Kidney (tissue), 14 donors: Measurements from ENCODE around the gene ZNF487. TPM values are rescaled to one million over a fixed set of nuclear protein-coding genes. Genes with fewer than 3 reads are reported as not detected.
A peak's percentile ranks its signal among the peaks of the same experiment; 100 is the strongest.

Experiments used
- DNase-seq, 5 donors: peaks; one replicate each; pipeline ENCODE4 v3.0.0-alpha.2; 2013 to 2020
- FAIRE-seq: peaks from 2 replicates; lab custom pipeline; 2012; peaks lifted over from hg19 to GRCh38; lab: Jason Lieb, UNC
- H3K27ac ChIP-seq, 2 donors: one replicate each; pipeline ENCODE4 v1.7.0; 2013; ENCODE audit warnings: low read depth in 2 of 2, low read length in 2 of 2, inconsistent platforms in 1 of 2
- H3K27me3 ChIP-seq: one replicate; pipeline ENCODE4 v1.7.1; 2013; ENCODE audit warnings: low read length, inconsistent platforms; ENCODE audit not compliant: control insufficient read depth, insufficient read depth
- H3K36me3 ChIP-seq, 3 donors: one replicate each; pipeline versions ENCODE4 v1.7.0 to v1.7.1; 2013; ENCODE audit warnings: low read length in 3 of 3, control low read depth in 1 of 3, inconsistent platforms in 1 of 3; ENCODE audit not compliant: insufficient read depth in 3 of 3, control insufficient read depth in 2 of 3
- H3K4me1 ChIP-seq, 3 donors: one replicate each; pipeline versions ENCODE4 v1.7.0 to v1.7.1; 2013; ENCODE audit warnings: low read length in 3 of 3, inconsistent platforms in 1 of 3, low read depth in 1 of 3; ENCODE audit not compliant: control insufficient read depth in 2 of 3, insufficient read depth in 2 of 3
- H3K4me3 ChIP-seq, 3 donors: one replicate each; pipeline versions ENCODE4 v1.7.0 to v1.8.1; 2013; ENCODE audit warnings: low read length in 3 of 3, control low read depth in 1 of 3, inconsistent platforms in 1 of 3
- H3K9ac ChIP-seq, 3 donors: one replicate each; pipeline versions ENCODE4 v1.7.0 to v1.7.1; 2013; ENCODE audit warnings: low read length in 3 of 3, control low read depth in 1 of 3, inconsistent platforms in 1 of 3
- H3K9me3 ChIP-seq, 3 donors: one replicate each; pipeline versions ENCODE4 v1.7.0 to v1.7.1; 2013; ENCODE audit warnings: low read length in 3 of 3, control low read depth in 1 of 3, inconsistent platforms in 1 of 3; ENCODE audit not compliant: control insufficient read depth in 2 of 3, insufficient read depth in 1 of 3
- CTCF ChIP-seq: IDR thresholded peaks from 3 replicates; pipeline ENCODE4 v1.5.1; 2012; ENCODE audit warnings: mild to moderate bottlenecking, moderate library complexity, borderline replicate concordance; ENCODE audit not compliant: insufficient read depth; ENCODE audit errors: extremely low read depth
- intact Hi-C: fragments of 100-400 bp; cut with DNase I; formaldehyde crosslinking; loops from one replicate; pipeline ENCODE4 v1.11.1; 2022
- polyA plus RNA-seq: library from polyadenylated mRNA; stranded (reverse); fragments of 350-450 nt; fragmentation: Illumina TruSeq; extraction: RNeasy Lipid Tissue Mini Kit (QIAGEN cat#74804); gene quantifications from one replicate; pipeline ENCODE4 v1.2.3, GENCODE V29; 2014; ENCODE audit warnings: low read depth, low replicate concordance; ENCODE audit not compliant: insufficient read depth
- total RNA-seq: library from RNA; stranded (reverse); fragmentation: NEBNext Ultra II Directional; extraction: Animal tissue kit (Norgen Biotek cat#: 25700); gene quantifications from one replicate; pipeline ENCODE4 v1.2.1, GENCODE V29; 2021
- donor health status: control.
- donor health status: control.
- donor health status: control.
- donor health status: control.
- donor health status: control.
- donor health status: DM: yes; HTN: yes; CAD: no.
- donor health status: Normal renal cell carcinoma (clear cell type).

ZNF487 gene
- total and polyA plus RNA-seq, 2 donors from 2014 or later = 7.1 to 9.7 TPM

- TF ChIP-seq CTCF = no peak
- Histone ChIP-seq H3K27ac (peak within 1 kb of the TSS; percentile 99), H3K9ac (peak within 1 kb of the TSS; percentile 14 to 94 (median 84)), H3K36me3 (no peaks in the 10 kb centered on the region), H3K27me3 (no peaks in the 10 kb centered on the region), H3K9me3 (no peaks in the 10 kb centered on the region), H3K4me1 (peaks cover 0 to 10% (median 3%) of the 10 kb centered on the region in 3 donors), H3K4me3 (peak within 1 kb of the TSS; percentile 79 to 93 (median 85))
- DNase-seq = peak; percentile 97 to 99 (median 98)
- intact Hi-C loops = no loop called here
- no peak for FAIRE-seq
Observed at GRCh38 chr10:43408710-43409384, 28.1 kb upstream of the ZNF487 start, which contains the start of gene HNRNPF. HNRNPF (minus strand) TSS chr10:43409186; CDS start chr10:43387884, 21,302 bp downstream.

- peak in 2 of 5 donors; percentile 46 to 79 for DNase-seq
- Histone ChIP-seq H3K9ac (peak overlapping the region; percentile 12 to 91 (median 84)), H3K9me3 (no peaks in the 10 kb centered on the region), H3K4me1 (peaks cover 0 to 10% (median 3%) of the 10 kb centered on the region in 3 donors), H3K27ac (peak overlapping the region; percentile 96 to 99), H3K27me3 (no peaks in the 10 kb centered on the region), H3K36me3 (no peaks in the 10 kb centered on the region), H3K4me3 (peak overlapping the region; percentile 79 to 93 (median 85))
- FAIRE-seq = no peak
- no peak for TF ChIP-seq CTCF
- intact Hi-C loops = no loop called here
Observed at GRCh38 chr10:43409385-43410109, 27.4 kb upstream of the ZNF487 start.

- Histone ChIP-seq H3K9ac (peak overlapping the region in 1 of 3 donors; percentile 91), H3K36me3 (no peaks in the 10 kb centered on the region), H3K27me3 (no peaks in the 10 kb centered on the region), H3K4me1 (peaks cover 0 to 10% (median 3%) of the 10 kb centered on the region in 3 donors), H3K4me3 (peak overlapping the region in 1 of 3 donors; percentile 85), H3K27ac (no peak overlapping the region), H3K9me3 (no peaks in the 10 kb centered on the region)
- intact Hi-C loops = no loop called here
- DNase-seq (no peak), FAIRE-seq (no peak)
- no peak for TF ChIP-seq CTCF
Observed at GRCh38 chr10:43410345-43410744, 26.6 kb upstream of the ZNF487 start.
